KMS-11 (cell line): ENCODE data around the gene CHST13.
"Not testable (repeated sequence)": the region's sequence is repeated elsewhere in the genome, so short reads cannot be mapped to it uniquely, and the experiment has no call there.

Experiments
- H2AFZ ChIP-seq: fragments of 200-600 bp; sonication (generic); 2 replicates; pipeline ENCODE4 v1.6.1; 2016; ENCODE audit warnings: antibody characterized with exemption, mixed run types, low read depth
- H3K27ac ChIP-seq: fragments of 200-600 bp; sonication (generic); 2 replicates; pipeline ENCODE4 v1.6.1; 2016; ENCODE audit warnings: mild to moderate bottlenecking, mixed run types
- H3K27me3 ChIP-seq: fragments of 200-600 bp; sonication (generic); 2 replicates; pipeline ENCODE4 v1.6.1; 2017; ENCODE audit warnings: mild to moderate bottlenecking, low read depth, mixed run types, moderate library complexity; ENCODE audit not compliant: insufficient read depth
- H3K36me3 ChIP-seq: fragments of 200-600 bp; sonication (generic); 2 replicates; pipeline ENCODE4 v1.6.1; 2017; ENCODE audit warnings: mild to moderate bottlenecking, mixed run types; ENCODE audit not compliant: insufficient read depth
- H3K4me1 ChIP-seq: fragments of 200-600 bp; sonication (generic); 2 replicates; pipeline ENCODE4 v1.6.1; 2016; ENCODE audit warnings: mild to moderate bottlenecking, low read depth, mixed run types; ENCODE audit not compliant: poor library complexity, severe bottlenecking
- H3K4me2 ChIP-seq: fragments of 200-600 bp; sonication (generic); 2 replicates; pipeline ENCODE4 v1.7.0; 2016; ENCODE audit warnings: mild to moderate bottlenecking, mixed run types
- H3K4me3 ChIP-seq: fragments of 200-600 bp; sonication (generic); IDR thresholded peaks from 2 replicates; pipeline ENCODE4 v1.6.1; 2017; ENCODE audit warnings: low read depth, low read length, mixed read lengths; ENCODE audit not compliant: insufficient read depth
- H3K79me2 ChIP-seq: fragments of 200-600 bp; sonication (generic); 2 replicates; pipeline ENCODE4 v1.6.1; 2016; ENCODE audit warnings: low read depth, mixed run types; ENCODE audit not compliant: insufficient read depth
- H3K9ac ChIP-seq: fragments of 200-600 bp; sonication (generic); 2 replicates; pipeline ENCODE4 v1.6.1; 2016; ENCODE audit warnings: mild to moderate bottlenecking, mixed run types
- H4K20me1 ChIP-seq: fragments of 200-600 bp; sonication (generic); 2 replicates; pipeline ENCODE4 v1.6.1; 2016; ENCODE audit warnings: mild to moderate bottlenecking, mixed run types; ENCODE audit not compliant: insufficient read depth
- CTCF ChIP-seq: fragments of 200-600 bp; sonication (generic); conservative IDR thresholded peaks from 2 replicates; pipeline ENCODE4 v1.6.1; 2017; ENCODE audit warnings: low read depth, mild to moderate bottlenecking, antibody characterized with exemption, low read length, moderate library complexity, mixed read lengths

CHST13 gene

GRCh38 chr3:126530171-126531050, 6.5 kb downstream of the CHST13 start:
- TF ChIP-seq CTCF = no peak
- Histone ChIP-seq H3K4me3 (no peak overlapping the region), H3K9ac (no peak overlapping the region), H3K4me2 (no peak overlapping the region), H3K27ac (no peak overlapping the region), H3K4me1 (no peaks in the 10 kb centered on the region), H3K79me2 (no peaks in the 10 kb centered on the region), H3K27me3 (peaks cover 5% of the 10 kb centered on the region; the same call in 1 of the 2 replicates), H4K20me1 (no peaks in the 10 kb centered on the region), H3K36me3 (no peaks in the 10 kb centered on the region), H2AFZ (no peak overlapping the region)

DNA sequence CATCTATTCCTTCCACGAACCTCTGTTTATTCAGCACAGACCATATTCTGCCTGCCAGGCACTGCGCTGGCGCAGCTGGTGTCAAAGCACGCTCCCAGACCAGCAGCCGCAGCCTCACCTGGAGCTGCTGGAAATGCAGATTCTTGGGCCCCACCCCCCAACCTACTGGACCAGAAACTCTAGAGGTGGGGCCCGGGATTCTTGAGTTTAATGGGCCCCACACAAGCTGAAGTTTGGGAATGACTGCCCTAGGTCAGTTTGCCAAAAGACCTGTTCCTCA, 7.0 kb downstream of the CHST13 start:
- Histone ChIP-seq H3K27me3 (peaks cover 5% of the 10 kb centered on the region; the same call in 1 of the 2 replicates), H4K20me1 (no peaks in the 10 kb centered on the region), H3K27ac (no peak overlapping the region), H3K4me2 (no peak overlapping the region), H3K9ac (no peak overlapping the region), H2AFZ (no peak overlapping the region), H3K36me3 (no peaks in the 10 kb centered on the region), H3K79me2 (no peaks in the 10 kb centered on the region), H3K4me1 (no peaks in the 10 kb centered on the region), H3K4me3 (no peak overlapping the region)
- no peak for TF ChIP-seq CTCF

GRCh38 chr3:126533506-126533905, 9.6 kb downstream of the CHST13 start:
- no peak overlapping the region for H3K4me3 ChIP-seq
- peaks cover 5% of the 10 kb centered on the region; the same call in 1 of the 2 replicates for H3K27me3 ChIP-seq
- no peaks in the 10 kb centered on the region for H3K79me2 ChIP-seq
- H3K27ac ChIP-seq = no peak overlapping the region
- H3K4me1 ChIP-seq = no peaks in the 10 kb centered on the region
- no peak overlapping the region for H3K4me2 ChIP-seq
- no peaks in the 10 kb centered on the region for H3K36me3 ChIP-seq
- no peaks in the 10 kb centered on the region for H4K20me1 ChIP-seq
- H3K9ac ChIP-seq = no peak overlapping the region
- no peak for TF ChIP-seq CTCF
- no peak overlapping the region for H2AFZ ChIP-seq

DNA sequence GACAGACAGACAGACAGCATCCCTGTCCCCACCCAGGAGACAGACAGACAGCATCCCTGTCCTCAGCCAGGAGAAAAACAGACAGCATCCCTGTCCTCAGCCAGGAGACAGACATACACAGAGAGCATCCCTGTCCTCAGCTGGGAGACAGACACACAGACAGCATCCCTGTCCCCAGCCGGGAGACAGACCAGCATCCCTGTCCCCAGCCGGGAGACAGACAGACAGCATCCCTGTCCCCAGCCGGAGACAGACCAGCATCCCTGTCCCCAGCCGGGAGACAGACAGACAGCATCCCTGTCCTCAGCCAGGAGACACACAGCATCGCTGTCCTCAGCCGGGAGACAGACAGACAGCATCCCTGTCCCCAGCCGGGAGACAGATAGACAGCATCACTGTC, 10.8 kb downstream of the CHST13 start:
- H3K4me2 ChIP-seq, H3K4me3 ChIP-seq, H3K36me3 ChIP-seq, H3K27ac ChIP-seq, H3K79me2 ChIP-seq, H3K27me3 ChIP-seq, H2AFZ ChIP-seq, H4K20me1 ChIP-seq, H3K4me1 ChIP-seq, H3K9ac ChIP-seq: not testable (repeated sequence)

DNA sequence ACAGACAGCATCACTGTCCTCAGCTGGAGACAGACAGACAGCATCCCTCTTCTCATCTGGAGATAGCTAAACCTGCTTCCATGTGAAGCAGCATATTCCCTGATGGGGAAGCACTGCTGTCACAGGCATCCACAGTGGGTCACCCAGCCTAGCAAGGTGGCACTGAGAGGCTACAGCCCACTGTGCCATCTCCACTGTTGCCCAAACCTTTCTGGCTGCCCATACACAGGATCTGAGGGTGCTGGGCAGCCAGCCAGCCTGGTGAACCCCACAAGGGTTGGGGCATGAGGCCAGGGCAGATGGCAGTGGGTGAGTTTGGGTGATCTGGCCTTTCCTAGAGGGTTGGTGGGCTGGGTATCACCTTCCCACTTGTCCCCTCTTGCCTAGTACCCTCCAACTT, 11.7 kb downstream of the CHST13 start:
- Histone ChIP-seq H3K4me2 (no peak overlapping the region), H4K20me1 (no peaks in the 10 kb centered on the region), H2AFZ (no peak overlapping the region), H3K27ac (no peak overlapping the region), H3K4me3 (no peak overlapping the region), H3K36me3 (no peaks in the 10 kb centered on the region), H3K79me2 (no peaks in the 10 kb centered on the region), H3K9ac (no peak overlapping the region), H3K27me3 (peaks cover 5% of the 10 kb centered on the region; the same call in 1 of the 2 replicates), H3K4me1 (no peaks in the 10 kb centered on the region)
- no peak for TF ChIP-seq CTCF
